SK-N-SH treated with all-trans-retinoic acid at 6 μM for 48 hours (cell line): Measurements from ENCODE around the gene RAPH1.

Source experiments
- ATAC-seq: fragments of 200-7000 bp; cut with Tn5 transposase; 3 replicates; pipeline ENCODE4 v1.9.1; 2020; ENCODE audit warnings: mild to moderate bottlenecking, moderate library complexity
- ARNTL ChIP-seq: fragments of 450-650 bp; formaldehyde crosslinking; IDR thresholded peaks from 2 replicates; pipeline ENCODE4 v1.5.0; 2020; ENCODE audit warnings: low read depth, mild to moderate bottlenecking, moderate library complexity, borderline replicate concordance
- BACH2 ChIP-seq: fragments of 250-450 bp; sonication (Bioruptor Pico); IDR thresholded peaks from 2 replicates; pipeline ENCODE4 v1.9.0; 2021; ENCODE audit warnings: mild to moderate bottlenecking, borderline replicate concordance
- ESRRG ChIP-seq: fragments of 250-450 bp; sonication (Bioruptor Pico); IDR thresholded peaks from 2 replicates; pipeline ENCODE4 v1.6.1; 2021; ENCODE audit warnings: mild to moderate bottlenecking
- GLIS3 ChIP-seq: fragments of 250-450 bp; sonication (Bioruptor Pico); IDR thresholded peaks from 2 replicates; pipeline ENCODE4 v1.5.0; 2020; ENCODE audit warnings: mild to moderate bottlenecking, moderate library complexity
- ISL1 ChIP-seq: fragments of 250-450 bp; sonication (Bioruptor Pico); IDR thresholded peaks from 2 replicates; pipeline ENCODE4 v2.1.2; 2022; ENCODE audit warnings: mild to moderate bottlenecking, moderate library complexity
- PPARA ChIP-seq: fragments of 250-450 bp; sonication (Bioruptor Pico); IDR thresholded peaks from 2 replicates; pipeline ENCODE4 v1.5.0; 2020; ENCODE audit warnings: mild to moderate bottlenecking, borderline replicate concordance
- SNAI2 ChIP-seq: fragments of 250-450 bp; sonication (Bioruptor Pico); IDR thresholded peaks from 2 replicates; pipeline ENCODE4 v1.5.0; 2020; ENCODE audit warnings: mild to moderate bottlenecking, moderate library complexity
- TOX ChIP-seq: fragments of 250-450 bp; sonication (Bioruptor Pico); IDR thresholded peaks from 2 replicates; pipeline ENCODE4 v1.8.0; 2021; ENCODE audit warnings: mild to moderate bottlenecking, moderate library complexity, borderline replicate concordance
- ZFP3 ChIP-seq: fragments of 250-450 bp; sonication (Bioruptor Pico); IDR thresholded peaks from 2 replicates; pipeline ENCODE4 v1.5.0; 2020; ENCODE audit warnings: mild to moderate bottlenecking, moderate library complexity
- ZNF70 ChIP-seq: fragments of 450-650 bp; formaldehyde crosslinking; IDR thresholded peaks from 2 replicates; pipeline ENCODE4 v1.5.0; 2020; ENCODE audit warnings: mild to moderate bottlenecking, moderate library complexity
- ZNF8 ChIP-seq: fragments of 450-650 bp; formaldehyde crosslinking; IDR thresholded peaks from 2 replicates; pipeline ENCODE4 v1.5.0; 2020; ENCODE audit warnings: mild to moderate bottlenecking, moderate library complexity
- TF ChIP-seq, protein P1 (sequence below): fragments of 250-450 bp; sonication (Bioruptor Pico); IDR thresholded peaks from 2 replicates; pipeline ENCODE4 v1.8.0; 2021; ENCODE audit warnings: low read depth, mild to moderate bottlenecking, moderate library complexity, borderline replicate concordance

RAPH1 gene

DNA sequence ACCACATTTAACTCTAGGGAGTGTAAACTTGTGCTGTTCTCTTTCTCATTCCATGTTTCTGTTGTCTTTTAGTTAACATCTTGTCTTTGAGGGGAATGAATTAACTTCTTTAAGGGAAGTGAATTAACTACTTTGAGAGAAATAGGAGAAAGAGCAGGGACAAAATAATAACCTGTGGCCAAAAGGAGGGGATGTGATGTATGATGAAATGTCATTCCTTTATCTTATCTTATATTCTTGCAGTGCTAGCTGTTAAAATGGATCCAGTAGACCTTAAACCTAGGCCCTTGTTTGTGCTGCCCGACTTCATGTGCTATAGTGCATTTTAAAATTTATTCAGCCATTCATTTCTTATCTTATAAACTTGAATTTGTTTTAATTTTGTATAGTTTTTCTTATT is 188.5 kb downstream of the RAPH1 start:
- no peak for TF ChIP-seq GLIS3
- no peak for ATAC-seq

DNA sequence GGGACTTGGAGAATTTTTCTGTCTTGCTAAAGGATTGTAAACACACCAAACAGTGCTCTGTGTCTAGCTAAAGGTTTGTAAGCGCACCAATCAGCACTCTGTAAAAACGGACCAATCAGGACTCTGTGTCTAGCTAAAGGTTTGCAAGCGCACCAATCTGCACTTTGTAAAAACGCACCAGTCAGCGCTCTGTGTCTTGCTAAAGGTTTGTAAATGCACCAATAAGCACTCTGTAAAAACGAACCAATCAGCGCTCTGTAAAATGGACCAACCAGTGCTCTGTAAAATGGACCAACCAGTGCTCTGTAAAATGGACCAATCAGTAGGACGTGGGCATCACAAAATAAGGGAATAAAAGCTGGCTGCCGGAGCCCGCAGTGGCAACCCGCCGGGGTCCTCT is 190.4 kb downstream of the RAPH1 start:
- TF ChIP-seq ESRRG (CRISPR knock-in tag) (no peak), PPARA (CRISPR knock-in tag) (no peak), ARNTL (no peak), ZNF8 (CRISPR knock-in tag) (no peak), TOX (CRISPR knock-in tag) (no peak), ISL1 (no peak), ZNF70 (CRISPR knock-in tag) (no peak), SNAI2 (CRISPR knock-in tag) (no peak), ZFP3 (no peak), BACH2 (CRISPR knock-in tag) (no peak)
- TF ChIP-seq, protein P1, sequence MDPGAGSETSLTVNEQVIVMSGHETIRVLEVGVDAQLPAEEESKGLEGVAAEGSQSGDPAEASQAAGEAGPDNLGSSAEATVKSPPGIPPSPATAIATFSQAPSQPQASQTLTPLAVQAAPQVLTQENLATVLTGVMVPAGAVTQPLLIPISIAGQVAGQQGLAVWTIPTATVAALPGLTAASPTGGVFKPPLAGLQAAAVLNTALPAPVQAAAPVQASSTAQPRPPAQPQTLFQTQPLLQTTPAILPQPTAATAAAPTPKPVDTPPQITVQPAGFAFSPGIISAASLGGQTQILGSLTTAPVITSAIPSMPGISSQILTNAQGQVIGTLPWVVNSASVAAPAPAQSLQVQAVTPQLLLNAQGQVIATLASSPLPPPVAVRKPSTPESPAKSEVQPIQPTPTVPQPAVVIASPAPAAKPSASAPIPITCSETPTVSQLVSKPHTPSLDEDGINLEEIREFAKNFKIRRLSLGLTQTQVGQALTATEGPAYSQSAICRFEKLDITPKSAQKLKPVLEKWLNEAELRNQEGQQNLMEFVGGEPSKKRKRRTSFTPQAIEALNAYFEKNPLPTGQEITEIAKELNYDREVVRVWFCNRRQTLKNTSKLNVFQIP (CRISPR knock-in tag), result no peak
- no peak for ATAC-seq
